DMS153 (cell line): Measurements from ENCODE around the gene PHYH.
"Not testable (repeated sequence)": the region's sequence is repeated elsewhere in the genome, so short reads cannot be mapped to it uniquely, and the experiment has no call there.

Experiments
- DNase-seq: peaks from one replicate; lab custom pipeline; 2025; lab: John Stamatoyannopoulos, UW

PHYH gene

GRCh38 chr10:13319166-13319565 lies 19.3 kb upstream of the PHYH start:
- DNase-seq, result no peak

- DNase-seq, result no peak
These were observed 17.6 kb upstream of the PHYH start for GRCh38 chr10:13317474-13317873.

GRCh38 chr10:13316635-13317311 lies 16.9 kb upstream of the PHYH start:
- DNase-seq, result no peak

GRCh38 chr10:13315361-13315760 lies 15.5 kb upstream of the PHYH start:
- no peak for DNase-seq

GRCh38 chr10:13311177-13311575 lies 11.3 kb upstream of the PHYH start:
- no peak for DNase-seq

- no peak for DNase-seq
These were observed 10.8 kb upstream of the PHYH start for GRCh38 chr10:13310518-13311176.

GRCh38 chr10:13309792-13310191 lies 9.9 kb upstream of the PHYH start:
- DNase-seq, result no peak

GRCh38 chr10:13308096-13308495 lies 8.2 kb upstream of the PHYH start:
- DNase-seq, result no peak

- no peak for DNase-seq
These were observed 6.2 kb upstream of the PHYH start for GRCh38 chr10:13306103-13306502.

GRCh38 chr10:13302821-13303555 lies 3.1 kb upstream of the PHYH start:
- DNase-seq, result no peak

- no peak for DNase-seq
These were observed 972 bp downstream of the PHYH start for GRCh38 chr10:13298748-13299436.

GRCh38 chr10:13296476-13296875 lies 3.4 kb downstream of the PHYH start:
- no peak for DNase-seq

- DNase-seq, result no peak
These were observed 5.1 kb downstream of the PHYH start for GRCh38 chr10:13294784-13295183.

GRCh38 chr10:13291821-13292773 lies 7.8 kb downstream of the PHYH start:
- DNase-seq, result no peak

GRCh38 chr10:13291061-13291460 lies 8.8 kb downstream of the PHYH start:
- no peak for DNase-seq

- no peak for DNase-seq
These were observed 15.8 kb downstream of the PHYH start for GRCh38 chr10:13284050-13284449.

- not testable (repeated sequence) for DNase-seq
These were observed 17.5 kb downstream of the PHYH start for GRCh38 chr10:13282348-13282747.

- no peak for DNase-seq
These were observed 23.0 kb downstream of the PHYH start for GRCh38 chr10:13276749-13277365.

GRCh38 chr10:13276146-13276545 lies 23.7 kb downstream of the PHYH start:
- DNase-seq, result not testable (repeated sequence)

GRCh38 chr10:13272164-13272571 lies 27.7 kb downstream of the PHYH start:
- DNase-seq, result no peak
